Gastrocnemius medialis (tissue), 4 donors: ENCODE measurements around the gene TNRC6B.

Source experiments
- CTCF ChIP-seq, 5 experiments: fragments of 450-650 bp in 3 of 5; fragments of 200-600 bp in 2 of 5; sonication (generic) in 2 of 5; IDR thresholded peaks in 4 of 5; conservative IDR thresholded peaks in 1 of 5; 1 replicate in 4 of 5; 2 replicates in 1 of 5; pipeline ENCODE4 v1.5.1; 2016 to 2019; ENCODE audit warnings: antibody characterized with exemption in 5 of 5, mild to moderate bottlenecking in 3 of 5, moderate library complexity in 3 of 5
- POLR2A ChIP-seq, 2 donors: fragments of 450-650 bp; IDR thresholded peaks; one replicate each; pipeline ENCODE4 v1.6.1; 2017; ENCODE audit warnings: antibody characterized with exemption in 2 of 2, mild to moderate bottlenecking in 2 of 2, moderate library complexity in 2 of 2

GRCh38 chr22:40218723-40219294, 41.1 kb downstream of the TNRC6B start:
- TF ChIP-seq POLR2A (IDR thresholded peaks at IDR 0.05) (no peak), CTCF (IDR thresholded peaks at IDR 0.05 in 4 of 5, conservative IDR thresholded peaks at IDR 0.05 in 1 of 5) (no peak)
